B cell (primary cell): ENCODE measurements around the gene FAM76A.

ENCODE experiments used
- EZH2 ChIP-seq: IDR thresholded peaks from 2 replicates; pipeline ENCODE4 v1.6.1; 2012; ENCODE audit warnings: borderline replicate concordance, low read depth, mild to moderate bottlenecking, moderate library complexity, low read length; ENCODE audit not compliant: insufficient read depth, poor library complexity, severe bottlenecking
- TF ChIP-seq, protein P1 (sequence below): fragments of 200-600 bp; IDR thresholded peaks from one replicate; pipeline ENCODE4 v1.8.0; 2022; ENCODE audit warnings: antibody characterized with exemption, mild to moderate bottlenecking

DNA sequence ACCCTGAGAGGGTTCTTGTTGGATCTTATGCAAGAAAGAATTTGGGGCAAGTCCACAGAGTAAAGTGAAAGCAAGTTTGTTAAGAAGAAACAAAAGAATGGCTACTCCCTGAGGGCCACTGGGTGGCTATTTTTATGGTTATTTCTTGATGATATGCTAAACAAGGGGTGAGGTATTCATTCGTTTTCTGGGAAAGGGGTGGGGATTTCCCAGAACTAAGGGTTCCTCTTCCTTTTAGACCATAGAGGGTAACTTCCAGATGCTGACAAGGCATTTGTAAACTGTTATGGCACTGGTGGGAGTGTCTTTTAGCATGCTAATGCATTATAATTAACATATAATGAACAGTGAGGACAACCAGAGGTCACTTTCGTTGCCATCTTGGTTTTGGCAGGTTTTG is 35.6 kb upstream of the FAM76A start:
- TF ChIP-seq EZH2 = no peak
- TF ChIP-seq, protein P1, sequence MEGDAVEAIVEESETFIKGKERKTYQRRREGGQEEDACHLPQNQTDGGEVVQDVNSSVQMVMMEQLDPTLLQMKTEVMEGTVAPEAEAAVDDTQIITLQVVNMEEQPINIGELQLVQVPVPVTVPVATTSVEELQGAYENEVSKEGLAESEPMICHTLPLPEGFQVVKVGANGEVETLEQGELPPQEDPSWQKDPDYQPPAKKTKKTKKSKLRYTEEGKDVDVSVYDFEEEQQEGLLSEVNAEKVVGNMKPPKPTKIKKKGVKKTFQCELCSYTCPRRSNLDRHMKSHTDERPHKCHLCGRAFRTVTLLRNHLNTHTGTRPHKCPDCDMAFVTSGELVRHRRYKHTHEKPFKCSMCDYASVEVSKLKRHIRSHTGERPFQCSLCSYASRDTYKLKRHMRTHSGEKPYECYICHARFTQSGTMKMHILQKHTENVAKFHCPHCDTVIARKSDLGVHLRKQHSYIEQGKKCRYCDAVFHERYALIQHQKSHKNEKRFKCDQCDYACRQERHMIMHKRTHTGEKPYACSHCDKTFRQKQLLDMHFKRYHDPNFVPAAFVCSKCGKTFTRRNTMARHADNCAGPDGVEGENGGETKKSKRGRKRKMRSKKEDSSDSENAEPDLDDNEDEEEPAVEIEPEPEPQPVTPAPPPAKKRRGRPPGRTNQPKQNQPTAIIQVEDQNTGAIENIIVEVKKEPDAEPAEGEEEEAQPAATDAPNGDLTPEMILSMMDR = no peak
